B cell (primary cell): ENCODE data around the gene CTSA. TPM values are rescaled to one million over a fixed set of nuclear protein-coding genes. Genes with fewer than 3 reads are reported as not detected.

ENCODE experiments used
- ATAC-seq: fragments of 200-7000 bp; cut with Tn5 transposase; one replicate; pipeline ENCODE4 v1.10.0; 2021; ENCODE audit warnings: low read depth, mild to moderate bottlenecking, moderate number of reproducible peaks, moderate library complexity
- CTCF ChIA-PET: fragments of 350-600 bp; sonication (Branson Sonifier 250); formaldehyde crosslinking; loops from one replicate; lab custom pipeline; 2021; ENCODE audit warnings: antibody characterized with exemption, inconsistent platforms; lab: Charles Lee
- POLR2A ChIA-PET: fragments of 350-600 bp; sonication (Branson Sonifier 250); formaldehyde crosslinking; loops from one replicate; lab custom pipeline; 2021; ENCODE audit warnings: antibody characterized with exemption; lab: Charles Lee
- DNase-seq: peaks from one replicate; pipeline ENCODE4 v3.0.0; 2013
- H2AFZ ChIP-seq: 2 replicates; pipeline ENCODE4 v1.6.1; 2012; ENCODE audit warnings: mild to moderate bottlenecking, low read depth, low read length; ENCODE audit not compliant: insufficient read depth, poor library complexity, severe bottlenecking
- H3K27ac ChIP-seq, 2 donors: 1 replicate in 1 of 2; 2 replicates in 1 of 2; pipeline ENCODE4 v1.5.1; 2012 to 2013; ENCODE audit warnings: low read length in 2 of 2, mild to moderate bottlenecking in 2 of 2, moderate library complexity in 1 of 2
- H3K27me3 ChIP-seq, 4 experiments: fragments of 200-600 bp in 1 of 4; sonication (generic) in 1 of 4; replicated peaks in 1 of 4; 1 replicate in 2 of 4; 2 replicates in 2 of 4; pipeline versions ENCODE4 v1.6.1 to v1.7.0; 2013 to 2016; ENCODE audit warnings: low read length in 3 of 4, mild to moderate bottlenecking in 2 of 4, mixed read lengths in 1 of 4, moderate library complexity in 1 of 4; ENCODE audit not compliant: insufficient read depth in 4 of 4, control insufficient read depth in 3 of 4; ENCODE audit errors: control extremely low read depth in 1 of 4
- H3K36me3 ChIP-seq, 2 experiments: replicated peaks in 1 of 2; 1 replicate in 1 of 2; 2 replicates in 1 of 2; pipeline versions ENCODE4 v1.6.1 to v1.7.1; 2013; ENCODE audit warnings: low read length in 1 of 2; ENCODE audit not compliant: insufficient read depth in 2 of 2, control insufficient read depth in 1 of 2; ENCODE audit errors: control extremely low read depth in 1 of 2, extremely low read depth in 1 of 2
- H3K4me1 ChIP-seq, 2 donors: fragments of 200-600 bp in 1 of 2; sonication (generic) in 1 of 2; 1 replicate in 1 of 2; 2 replicates in 1 of 2; pipeline versions ENCODE4 v1.5.1 to v1.6.1; 2013 to 2017; ENCODE audit warnings: low read length in 2 of 2; ENCODE audit not compliant: control insufficient read depth in 2 of 2, insufficient read depth in 2 of 2
- H3K4me2 ChIP-seq: replicated peaks from 2 replicates; pipeline ENCODE3; 2012; ENCODE audit warnings: mild to moderate bottlenecking, low read depth, low read length; ENCODE audit not compliant: poor library complexity, severe bottlenecking
- H3K4me3 ChIP-seq, 5 experiments: fragments of 200-600 bp in 1 of 5; sonication (generic) in 1 of 5; 1 replicate in 3 of 5; 2 replicates in 2 of 5; pipeline versions ENCODE4 v1.5.1 to v1.7.0; 2011 to 2016; ENCODE audit warnings: low read length in 4 of 5, mild to moderate bottlenecking in 4 of 5, low read depth in 2 of 5, control low read depth in 1 of 5, moderate library complexity in 1 of 5; ENCODE audit not compliant: insufficient read depth in 1 of 5; ENCODE audit errors: control extremely low read depth in 1 of 5, extremely low read depth in 1 of 5
- H3K79me2 ChIP-seq: fragments of 200-600 bp; sonication (generic); one replicate; pipeline ENCODE4 v1.6.0; 2016; ENCODE audit warnings: low read length; ENCODE audit not compliant: control insufficient read depth, insufficient read depth
- H3K9ac ChIP-seq: fragments of 200-600 bp; sonication (generic); 2 replicates; pipeline ENCODE4 v1.6.1; 2017; ENCODE audit warnings: mild to moderate bottlenecking, low read length, moderate library complexity
- H3K9me3 ChIP-seq, 3 donors: one replicate each; pipeline versions ENCODE4 v1.6.1 to v1.7.1; 2013; ENCODE audit warnings: low read length in 2 of 3; ENCODE audit not compliant: control insufficient read depth in 2 of 3, insufficient read depth in 1 of 3; ENCODE audit errors: control extremely low read depth in 1 of 3
- H4K20me1 ChIP-seq: 2 replicates; pipeline ENCODE4 v1.6.0; 2012; ENCODE audit warnings: mild to moderate bottlenecking, low read length; ENCODE audit not compliant: insufficient read depth, control insufficient read depth, poor library complexity, severe bottlenecking
- H3K27ac Mint-ChIP-seq: one replicate; pipeline ENCODE4 v1.8.0; 2021; ENCODE audit warnings: mixed read lengths
- H3K27me3 Mint-ChIP-seq: one replicate; pipeline ENCODE4 v1.8.0; 2021; ENCODE audit warnings: mixed read lengths
- H3K4me1 Mint-ChIP-seq: one replicate; pipeline ENCODE4 v1.8.0; 2021; ENCODE audit warnings: mixed read lengths
- H3K4me3 Mint-ChIP-seq: one replicate; pipeline ENCODE4 v1.8.0; 2021; ENCODE audit warnings: mixed read lengths
- H3K9me3 Mint-ChIP-seq: one replicate; pipeline ENCODE4 v1.8.0; 2022; ENCODE audit warnings: mixed read lengths; ENCODE audit not compliant: insufficient read depth
- EZH2 ChIP-seq: IDR thresholded peaks from 2 replicates; pipeline ENCODE4 v1.6.1; 2012; ENCODE audit warnings: borderline replicate concordance, low read depth, mild to moderate bottlenecking, moderate library complexity, low read length; ENCODE audit not compliant: insufficient read depth, poor library complexity, severe bottlenecking
- WGBS: methylation state at CpG from one replicate; pipeline ENCODE4 v1.1.5; 2013; ENCODE audit warnings: missing lambda C conversion rate; ENCODE audit not compliant: insufficient coverage; 5-methylcytosine and 5-hydroxymethylcytosine counted together
- intact Hi-C: fragments of 100-400 bp; cut with micrococcal nuclease; formaldehyde crosslinking; loops from one replicate; pipeline ENCODE4 v1.10.0; 2022
- polyA plus RNA-seq: library from polyadenylated mRNA; depleted of rRNA; stranded (reverse); fragments of >200 nt; gene quantifications from 2 replicates; pipeline ENCODE4 v1.2.3, GENCODE V29; 2012
- total RNA-seq, 2 donors: library from RNA; stranded (reverse); fragments of 120-200 nt in 1 of 2; gene quantifications; 1 replicate in 1 of 2; 2 replicates in 1 of 2; pipeline versions ENCODE4 v1.2.3 to v1.2.4, GENCODE V29; 2013 to 2022
- TF ChIP-seq, protein P1 (sequence below): fragments of 200-600 bp; IDR thresholded peaks from one replicate; pipeline ENCODE4 v1.8.0; 2022; ENCODE audit warnings: antibody characterized with exemption, mild to moderate bottlenecking

CTSA gene
- total and polyA plus RNA-seq, 2 donors (not counting 1 experiment from before 2014, with no cell fraction given), result 100 to 107 TPM

- Histone ChIP-seq H3K4me1 (no peaks in the 10 kb centered on the region), H3K9me3 (no peaks in the 10 kb centered on the region), H4K20me1 (peaks cover 17% of the 10 kb centered on the region), H3K36me3 (peaks cover 2 to 92% of the 10 kb centered on the region in 2 experiments), H2AFZ (no peak overlapping the region), H3K4me2 (no peak overlapping the region), H3K4me3 (no peak overlapping the region), H3K9ac (no peak overlapping the region), H3K27me3 (no peaks in the 10 kb centered on the region), H3K27ac (no peak overlapping the region), H3K79me2 (peaks cover under 1% of the 10 kb centered on the region)
- ATAC-seq (no peak), DNase-seq (no peak)
- H3K27me3 Mint-ChIP-seq, result no peaks in the 10 kb centered on the region
- no peak for TF ChIP-seq EZH2
- TF ChIP-seq, protein P1, sequence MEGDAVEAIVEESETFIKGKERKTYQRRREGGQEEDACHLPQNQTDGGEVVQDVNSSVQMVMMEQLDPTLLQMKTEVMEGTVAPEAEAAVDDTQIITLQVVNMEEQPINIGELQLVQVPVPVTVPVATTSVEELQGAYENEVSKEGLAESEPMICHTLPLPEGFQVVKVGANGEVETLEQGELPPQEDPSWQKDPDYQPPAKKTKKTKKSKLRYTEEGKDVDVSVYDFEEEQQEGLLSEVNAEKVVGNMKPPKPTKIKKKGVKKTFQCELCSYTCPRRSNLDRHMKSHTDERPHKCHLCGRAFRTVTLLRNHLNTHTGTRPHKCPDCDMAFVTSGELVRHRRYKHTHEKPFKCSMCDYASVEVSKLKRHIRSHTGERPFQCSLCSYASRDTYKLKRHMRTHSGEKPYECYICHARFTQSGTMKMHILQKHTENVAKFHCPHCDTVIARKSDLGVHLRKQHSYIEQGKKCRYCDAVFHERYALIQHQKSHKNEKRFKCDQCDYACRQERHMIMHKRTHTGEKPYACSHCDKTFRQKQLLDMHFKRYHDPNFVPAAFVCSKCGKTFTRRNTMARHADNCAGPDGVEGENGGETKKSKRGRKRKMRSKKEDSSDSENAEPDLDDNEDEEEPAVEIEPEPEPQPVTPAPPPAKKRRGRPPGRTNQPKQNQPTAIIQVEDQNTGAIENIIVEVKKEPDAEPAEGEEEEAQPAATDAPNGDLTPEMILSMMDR, result no peak
- no peak overlapping the region for H3K4me3 Mint-ChIP-seq
- intact Hi-C loops, result no loop called here
- 88% methylated on average over 13 of the region's 15 CpGs for WGBS
- peaks cover 3% of the 10 kb centered on the region for H3K4me1 Mint-ChIP-seq
- H3K27ac Mint-ChIP-seq, result no peak overlapping the region
- CTCF ChIA-PET, result interaction anchor here (2.6 kb wide), 1 partner anchor 26 kb away, joined by 9 read pairs; no protein-coding TSS in a partner anchor
- H3K9me3 Mint-ChIP-seq, result no peaks in the 10 kb centered on the region
- POLR2A ChIA-PET, result no interaction called here
These were observed 53.2 kb downstream of the CTSA start for GRCh38 chr20:45944151-45944964.
